Panc1 (cell line): ENCODE results near the gene SNX18. TPM values are rescaled to one million over a fixed set of nuclear protein-coding genes. Genes with fewer than 3 reads are reported as not detected.

Source experiments
- ATAC-seq: fragments of 200-7000 bp; cut with Tn5 transposase; 2 replicates; pipeline ENCODE4 v1.9.1; 2020; ENCODE audit warnings: mild to moderate bottlenecking, moderate library complexity
- BruUV-seq: library from RNA; stranded (reverse); fragments of 400-500 nt; replicated peaks from 2 replicates; lab custom pipeline; 2021; lab: Mats Ljungman, UMichigan
- CTCF ChIA-PET: fragments of 300-600 bp; sonication (Branson Sonifier 250); formaldehyde crosslinking; loops from one replicate; lab custom pipeline; 2022; ENCODE audit warnings: antibody characterized with exemption; lab: Charles Lee
- POLR2A ChIA-PET: fragments of 300-600 bp; sonication (Branson Sonifier 250); formaldehyde crosslinking; loops from one replicate; lab custom pipeline; 2022; ENCODE audit warnings: antibody characterized with exemption; lab: Charles Lee
- DNase-seq: peaks from one replicate; pipeline ENCODE4 v3.0.0-alpha.2; 2010; ENCODE audit warnings: low read depth, low spot score
- H3K27ac ChIP-seq: 2 replicates; pipeline ENCODE4 v1.5.1; 2011; ENCODE audit warnings: mild to moderate bottlenecking, low read length, inconsistent platforms
- H3K27me3 ChIP-seq: fragments of 200-500 bp; sonication (Bioruptor generic); 2 replicates; pipeline ENCODE4 v1.6.0; 2014; ENCODE audit warnings: low read length, inconsistent platforms; ENCODE audit not compliant: control insufficient read depth, insufficient read depth
- H3K36me3 ChIP-seq: fragments of 200-500 bp; sonication (Bioruptor generic); 2 replicates; pipeline ENCODE4 v1.5.1; 2014; ENCODE audit warnings: inconsistent platforms, mild to moderate bottlenecking, low read length, moderate library complexity; ENCODE audit not compliant: control insufficient read depth, insufficient read depth
- H3K4me1 ChIP-seq: 2 replicates; pipeline ENCODE4 v1.5.1; 2011; ENCODE audit warnings: inconsistent platforms, mild to moderate bottlenecking, low read length, moderate library complexity; ENCODE audit not compliant: control insufficient read depth, insufficient read depth
- H3K4me3 ChIP-seq, 2 experiments: 2 replicates each; pipeline ENCODE4 v1.5.1; 2011 to 2012; ENCODE audit warnings: low read depth in 2 of 2, low read length in 2 of 2, mild to moderate bottlenecking in 2 of 2, inconsistent platforms in 1 of 2, moderate library complexity in 1 of 2
- H3K9me3 ChIP-seq: fragments of 200-500 bp; sonication (Bioruptor generic); 2 replicates; pipeline ENCODE4 v1.5.1; 2014; ENCODE audit warnings: low read depth, mild to moderate bottlenecking, inconsistent platforms, low read length, moderate library complexity; ENCODE audit not compliant: control insufficient read depth, insufficient read depth
- CTCF ChIP-seq: fragments of 450-650 bp; IDR thresholded peaks from 2 replicates; pipeline ENCODE4 v1.5.1; 2017; ENCODE audit warnings: mild to moderate bottlenecking
- POLR2AphosphoS5 ChIP-seq: IDR thresholded peaks from 2 replicates; pipeline ENCODE4 v1.6.1; 2012; ENCODE audit warnings: mild to moderate bottlenecking, low read depth, low read length, moderate library complexity
- REST ChIP-seq, 2 experiments: IDR thresholded peaks; 2 replicates each; pipeline ENCODE4 v1.6.1; 2011 to 2012; ENCODE audit warnings: low read depth in 2 of 2, control low read depth in 1 of 2, low read length in 1 of 2, mild to moderate bottlenecking in 1 of 2, moderate library complexity in 1 of 2; ENCODE audit not compliant: insufficient read depth in 1 of 2
- SIN3A ChIP-seq: IDR thresholded peaks from 2 replicates; pipeline ENCODE4 v1.6.1; 2012; ENCODE audit warnings: low read depth, mild to moderate bottlenecking, low read length, moderate library complexity, borderline replicate concordance; ENCODE audit not compliant: insufficient read depth
- TCF7L2 ChIP-seq: IDR thresholded peaks from 2 replicates; pipeline ENCODE4 v1.6.1; 2011; ENCODE audit warnings: mild to moderate bottlenecking, low read depth, low read length, inconsistent platforms
- in situ Hi-C: cut with HindIII; loops from 2 replicates; pipeline ENCODE4 v1.10.0; 2016; ENCODE audit warnings: low sequenced_read_pairs, low pct_unique_long_range_greater_than_20kb
- intact Hi-C: fragments of 100-400 bp; cut with micrococcal nuclease; formaldehyde crosslinking; loops from one replicate; pipeline ENCODE4 v1.10.0; 2022; ENCODE audit not compliant: unreplicated experiment
- total RNA-seq: library from RNA; stranded (reverse); gene quantifications from one replicate; pipeline ENCODE4 v1.2.1, GENCODE V29; 2021; ENCODE audit not compliant: unreplicated experiment

Gene SNX18
- total RNA-seq, 1 experiment from 2014 or later = 14.4 TPM

GRCh38 chr5:54595721-54596120, 78.2 kb downstream of the SNX18 start:
- DNase-seq = no peak
- Histone ChIP-seq H3K36me3 (no peaks in the 10 kb centered on the region), H3K27ac (no peak overlapping the region), H3K27me3 (no peaks in the 10 kb centered on the region), H3K4me1 (no peaks in the 10 kb centered on the region), H3K4me3 (no peak overlapping the region), H3K9me3 (no peaks in the 10 kb centered on the region)
- POLR2A ChIA-PET = interaction anchor here (0.5 kb wide), 1 partner anchor 176 kb away, joined by 3 read pairs; no protein-coding TSS in a partner anchor
- BruUV-seq = no TSS peak
- no peak for ATAC-seq
- intact Hi-C loops = no loop called here
- CTCF ChIA-PET = no interaction called here
- in situ Hi-C loops = no loop called here
- TF ChIP-seq POLR2AphosphoS5 (no peak), TCF7L2 (no peak), CTCF (no peak), REST (IDR thresholded peaks at IDR 0.05; ENCODE audit: insufficient read depth in 1 of 2, low read depth in 2 of 2, low read length in 1 of 2) (no peak), SIN3A (no peak)

Other genes starting within 250 kb of the SNX18 start
- gene ARL15, start 207.2 kb upstream of the SNX18 start, total RNA-seq = 16.5 TPM
- gene HSPB3, start 62.1 kb upstream of the SNX18 start, total RNA-seq = not detected